H1 (cell line): ENCODE data around the gene CELA2A.
"Not testable (repeated sequence)": the region's sequence is repeated elsewhere in the genome, so short reads cannot be mapped to it uniquely, and the experiment has no call there.

Source experiments
- BCL11A ChIP-seq, 2 experiments: IDR thresholded peaks; one replicate each; pipeline ENCODE4 v1.6.1; 2011; ENCODE audit warnings: low read depth in 2 of 2, low read length in 2 of 2, mild to moderate bottlenecking in 2 of 2
- CHD2 ChIP-seq: IDR thresholded peaks from 2 replicates; pipeline ENCODE4 v1.6.1; 2012; ENCODE audit warnings: low read length, improper control_type of control experiment
- EZH2 ChIP-seq: fragments of 200-600 bp; sonication (generic); IDR thresholded peaks from 2 replicates; pipeline ENCODE4 v1.7.1; 2012; ENCODE audit warnings: low read depth, mild to moderate bottlenecking, moderate library complexity, low read length, inconsistent platforms; ENCODE audit not compliant: severe bottlenecking
- NRF1 ChIP-seq: IDR thresholded peaks from 2 replicates; pipeline ENCODE4 v1.6.1; 2011; ENCODE audit warnings: mild to moderate bottlenecking, low read depth, low read length, improper control_type of control experiment
- POLR2A ChIP-seq, 2 experiments: IDR thresholded peaks; 1 replicate in 1 of 2; 2 replicates in 1 of 2; pipeline ENCODE4 v1.6.1; 2011; ENCODE audit warnings: low read depth in 2 of 2, low read length in 2 of 2, mild to moderate bottlenecking in 2 of 2; ENCODE audit errors: control extremely low read depth in 1 of 2
- POLR2AphosphoS5 ChIP-seq: IDR thresholded peaks from 2 replicates; pipeline ENCODE4 v1.6.1; 2011; ENCODE audit warnings: low read depth, low read length
- RFX5 ChIP-seq: IDR thresholded peaks from 2 replicates; pipeline ENCODE4 v1.6.1; 2011; ENCODE audit warnings: low read depth, low read length, improper control_type of control experiment, borderline replicate concordance
- RXRA ChIP-seq: IDR thresholded peaks from 2 replicates; pipeline ENCODE4 v1.6.1; 2011; ENCODE audit warnings: low read depth, mild to moderate bottlenecking, low read length, moderate library complexity; ENCODE audit not compliant: insufficient read depth
- SP1 ChIP-seq: IDR thresholded peaks from 2 replicates; pipeline ENCODE4 v1.6.1; 2011; ENCODE audit warnings: low read depth, low read length
- TF ChIP-seq, protein P1 (sequence below), 3 experiments: IDR thresholded peaks; 1 replicate in 2 of 3; 2 replicates in 1 of 3; pipeline versions ENCODE4 v1.5.1 to v1.6.1; 2011; ENCODE audit warnings: low read length in 3 of 3, mild to moderate bottlenecking in 3 of 3, inconsistent platforms in 2 of 3, low read depth in 1 of 3, moderate library complexity in 1 of 3; ENCODE audit not compliant: insufficient read depth in 1 of 3; ENCODE audit errors: control extremely low read depth in 1 of 3

GRCh38 chr1:15486844-15487610 lies 30.5 kb downstream of the CELA2A start:
- not testable (repeated sequence) for TF ChIP-seq EZH2; SP1; CHD2; NRF1; POLR2A (IDR thresholded peaks at IDR 0.05; ENCODE audit: control extremely low read depth in 1 of 2, low read depth in 2 of 2, low read length in 2 of 2); RXRA; BCL11A (IDR thresholded peaks at IDR 0.05; ENCODE audit: low read depth in 2 of 2, low read length in 2 of 2); POLR2AphosphoS5; RFX5
- TF ChIP-seq, protein P1, sequence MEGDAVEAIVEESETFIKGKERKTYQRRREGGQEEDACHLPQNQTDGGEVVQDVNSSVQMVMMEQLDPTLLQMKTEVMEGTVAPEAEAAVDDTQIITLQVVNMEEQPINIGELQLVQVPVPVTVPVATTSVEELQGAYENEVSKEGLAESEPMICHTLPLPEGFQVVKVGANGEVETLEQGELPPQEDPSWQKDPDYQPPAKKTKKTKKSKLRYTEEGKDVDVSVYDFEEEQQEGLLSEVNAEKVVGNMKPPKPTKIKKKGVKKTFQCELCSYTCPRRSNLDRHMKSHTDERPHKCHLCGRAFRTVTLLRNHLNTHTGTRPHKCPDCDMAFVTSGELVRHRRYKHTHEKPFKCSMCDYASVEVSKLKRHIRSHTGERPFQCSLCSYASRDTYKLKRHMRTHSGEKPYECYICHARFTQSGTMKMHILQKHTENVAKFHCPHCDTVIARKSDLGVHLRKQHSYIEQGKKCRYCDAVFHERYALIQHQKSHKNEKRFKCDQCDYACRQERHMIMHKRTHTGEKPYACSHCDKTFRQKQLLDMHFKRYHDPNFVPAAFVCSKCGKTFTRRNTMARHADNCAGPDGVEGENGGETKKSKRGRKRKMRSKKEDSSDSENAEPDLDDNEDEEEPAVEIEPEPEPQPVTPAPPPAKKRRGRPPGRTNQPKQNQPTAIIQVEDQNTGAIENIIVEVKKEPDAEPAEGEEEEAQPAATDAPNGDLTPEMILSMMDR (IDR thresholded peaks at IDR 0.05; ENCODE audit: control extremely low read depth in 1 of 3, insufficient read depth in 1 of 3, low read depth in 1 of 3, low read length in 3 of 3): not testable (repeated sequence)
